Fibroblast of pulmonary artery (primary cell): Measurements from ENCODE around the gene ZFHX3.

Source experiments
- DNase-seq: peaks from one replicate; pipeline ENCODE4 v3.0.0-alpha.2; 2010; ENCODE audit warnings: low read depth
- H3K4me3 ChIP-seq: replicated peaks from 2 replicates; pipeline ENCODE4 v1.5.1; 2011; ENCODE audit warnings: low read depth, mild to moderate bottlenecking, control low read depth, low read length, moderate library complexity
- CTCF ChIP-seq: IDR thresholded peaks from 2 replicates; pipeline ENCODE4 v1.5.1; 2011; ENCODE audit warnings: mild to moderate bottlenecking, control low read depth, low read length, inconsistent platforms; ENCODE audit errors: missing control alignments

Gene ZFHX3

DNA sequence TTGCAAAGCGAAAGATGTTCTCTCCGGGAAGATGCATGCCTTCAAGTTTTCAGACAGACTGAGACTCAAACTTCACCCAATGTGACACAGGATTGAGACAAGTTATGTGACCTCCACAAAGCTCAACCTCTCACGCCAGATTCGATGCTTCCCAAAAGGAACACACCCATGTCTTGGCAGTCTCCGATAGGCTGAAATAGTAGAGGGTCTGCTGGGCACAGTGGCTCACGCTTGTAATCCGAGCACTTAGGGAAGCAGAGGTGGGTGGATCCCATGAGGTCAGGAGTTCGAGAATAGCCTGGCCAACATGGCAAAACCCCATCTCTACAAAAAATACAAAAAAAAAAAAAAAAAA lies 22.1 kb downstream of the ZFHX3 start:
- no peak for DNase-seq
- no peak for TF ChIP-seq CTCF
- H3K4me3 ChIP-seq, result no peak overlapping the region

GRCh38 chr16:73025151-73025855 lies 22.6 kb downstream of the ZFHX3 start:
- TF ChIP-seq CTCF, result no peak
- H3K4me3 ChIP-seq, result no peak overlapping the region
- peak; percentile 39 for DNase-seq

DNA sequence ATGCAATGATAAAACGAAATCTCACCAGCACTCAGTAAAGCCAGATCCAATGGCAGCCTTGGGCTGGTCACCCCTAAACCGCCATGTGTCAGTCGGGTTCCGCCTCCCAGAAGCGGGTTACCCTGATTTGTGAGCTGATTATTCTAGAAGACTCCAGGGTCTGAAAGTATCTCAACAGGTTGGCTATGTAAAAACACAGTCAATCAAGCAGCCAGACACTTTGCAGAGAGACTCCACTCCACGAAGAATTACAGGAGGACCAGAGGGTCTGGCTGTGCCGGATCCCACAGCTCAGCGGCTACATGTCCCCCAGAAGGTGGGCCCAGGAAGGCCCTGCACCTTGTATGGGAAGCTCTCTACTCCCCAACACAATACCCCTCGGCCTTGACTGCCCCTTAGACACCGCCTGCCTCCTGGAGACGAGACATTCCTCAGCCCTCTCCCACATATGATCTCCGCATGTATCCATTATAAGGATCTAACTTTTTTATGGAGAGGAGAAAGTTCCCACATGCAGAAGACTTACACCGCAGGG lies 23.3 kb downstream of the ZFHX3 start:
- no peak for DNase-seq
- TF ChIP-seq CTCF, result no peak
- H3K4me3 ChIP-seq, result no peak overlapping the region

- TF ChIP-seq CTCF, result no peak
- H3K4me3 ChIP-seq, result no peak overlapping the region
- DNase-seq, result no peak
Measured at GRCh38 chr16:73023752-73024570, 24.0 kb downstream of the ZFHX3 start.

GRCh38 chr16:73023320-73023719 lies 24.6 kb downstream of the ZFHX3 start:
- DNase-seq, result no peak
- H3K4me3 ChIP-seq, result no peak overlapping the region
- no peak for TF ChIP-seq CTCF

DNA sequence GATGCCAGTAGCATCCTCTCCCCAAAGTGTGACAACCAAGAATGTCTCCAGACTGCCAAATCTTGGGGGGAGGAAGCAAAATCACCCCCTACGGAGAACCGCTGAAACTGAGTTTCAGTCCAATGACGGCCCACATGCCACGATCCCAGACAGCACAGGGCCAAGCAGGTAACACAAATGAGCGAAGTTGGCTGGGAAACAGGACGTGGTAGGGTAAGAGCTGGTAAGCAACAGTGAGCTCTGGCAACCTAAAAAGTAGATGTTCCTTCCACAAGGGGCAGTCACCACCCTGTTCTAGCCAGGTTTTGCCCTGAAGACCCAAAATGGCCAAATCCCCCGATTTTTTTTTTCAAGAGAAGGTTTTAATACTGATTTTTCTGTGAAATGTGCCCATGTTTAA lies 25.4 kb downstream of the ZFHX3 start:
- DNase-seq, result no peak
- TF ChIP-seq CTCF, result no peak
- H3K4me3 ChIP-seq, result no peak overlapping the region
